Naive thymus-derived CD8-positive, alpha-beta T cell (primary cell): ENCODE data around the gene SAMHD1. TPM values are rescaled to one million over a fixed set of nuclear protein-coding genes. Genes with fewer than 3 reads are reported as not detected.
"Not testable (repeated sequence)": the region's sequence is repeated elsewhere in the genome, so short reads cannot be mapped to it uniquely, and the experiment has no call there.

ENCODE experiments used
- ATAC-seq, 2 donors: fragments of 150-1000 bp; cut with Tn5 transposase in 1 of 2; sonication (Bioruptor Pico), chemical (Tn5 transposase) in 1 of 2; 1 replicate in 1 of 2; 2 replicates in 1 of 2; pipeline ENCODE4 v1.10.0; 2021; ENCODE audit warnings: mild to moderate bottlenecking in 2 of 2, moderate library complexity in 2 of 2
- POLR2A ChIA-PET: fragments of 350-600 bp; sonication (Branson Sonifier 250); formaldehyde crosslinking; loops from one replicate; lab custom pipeline; 2021; ENCODE audit warnings: antibody characterized with exemption; lab: Charles Lee
- DNase-seq, 10 donors: peaks; one replicate each; pipeline versions ENCODE4 v3.0.0 to v3.0.0-alpha.2; 2020 to 2022
- H3K27ac Mint-ChIP-seq, 10 donors: one replicate each; pipeline ENCODE4 v1.8.0; 2020 to 2022; ENCODE audit warnings: mild to moderate bottlenecking in 10 of 10, mixed read lengths in 10 of 10, moderate library complexity in 4 of 10, inconsistent platforms in 1 of 10
- H3K27me3 Mint-ChIP-seq, 5 donors: one replicate each; pipeline ENCODE4 v1.8.0; 2021 to 2022; ENCODE audit warnings: mixed read lengths in 5 of 5
- H3K36me3 Mint-ChIP-seq, 3 donors: one replicate each; pipeline ENCODE4 v1.8.0; 2020 to 2022; ENCODE audit warnings: mixed read lengths in 3 of 3, mild to moderate bottlenecking in 2 of 3, inconsistent platforms in 1 of 3
- H3K4me1 Mint-ChIP-seq, 4 donors: one replicate each; pipeline ENCODE4 v1.8.0; 2021 to 2022; ENCODE audit warnings: mixed read lengths in 4 of 4
- H3K4me3 Mint-ChIP-seq, 10 donors: one replicate each; pipeline ENCODE4 v1.8.0; 2020 to 2022; ENCODE audit warnings: mild to moderate bottlenecking in 10 of 10, mixed read lengths in 10 of 10, moderate library complexity in 6 of 10, inconsistent platforms in 1 of 10
- H3K9me3 Mint-ChIP-seq, 9 donors: one replicate each; pipeline ENCODE4 v1.8.0; 2020 to 2022; ENCODE audit warnings: mixed read lengths in 9 of 9, mild to moderate bottlenecking in 3 of 9, inconsistent platforms in 1 of 9, moderate library complexity in 1 of 9
- polyA plus RNA-seq, 3 donors: library from polyadenylated mRNA; unstranded; fragments of 300-500 nt; fragmentation: Illumina TruSeq; gene quantifications; one replicate each; pipeline ENCODE4 v1.2.3, GENCODE V29; 2021
- total RNA-seq, 8 experiments: library from RNA in 2 of 8; stranded (reverse) in 2 of 8; gene quantifications; one replicate each; pipeline ENCODE4 v1.2.3 and lab custom pipeline; 2021 to 2026

SAMHD1 gene
- total and polyA plus RNA-seq, 5 experiments from 2014 or later = 204 to 247 (median 219) TPM

- Mint-ChIP-seq H3K4me1 (peaks cover 8 to 29% (median 18%) of the 10 kb centered on the region in 4 donors), H3K27ac (peak overlapping the region in 5 of 10 donors; percentile 68 to 87 (median 79)), H3K36me3 (peaks cover 8 to 92% (median 21%) of the 10 kb centered on the region in 3 donors), H3K4me3 (peak overlapping the region in 1 of 10 donors; percentile 8)
- not testable (repeated sequence) for DNase-seq, ATAC-seq, H3K9me3 Mint-ChIP-seq, H3K27me3 Mint-ChIP-seq
- POLR2A ChIA-PET = interaction anchor here (1.5 kb wide), 1 partner anchor 15 kb away, joined by 3 read pairs; no protein-coding TSS in a partner anchor
These were observed 45.4 kb downstream of the SAMHD1 start for GRCh38 chr20:36906086-36906485.

- Mint-ChIP-seq H3K27ac (peak overlapping the region in 6 of 10 donors; percentile 48 to 87 (median 78)), H3K4me1 (peaks cover 8 to 31% (median 18%) of the 10 kb centered on the region in 4 donors), H3K4me3 (peak overlapping the region in 1 of 10 donors; percentile 8), H3K36me3 (peaks cover 8 to 94% (median 22%) of the 10 kb centered on the region in 3 donors)
- not testable (repeated sequence) for DNase-seq, ATAC-seq, H3K27me3 Mint-ChIP-seq, H3K9me3 Mint-ChIP-seq
- POLR2A ChIA-PET = interaction anchor here (0.7 to 1.5 kb wide), 3 partner anchors 15 to 1638 kb away, joined by 3 to 5 read pairs (median 3); no protein-coding TSS in a partner anchor
These were observed 45.9 kb downstream of the SAMHD1 start for GRCh38 chr20:36905566-36905965.

- Mint-ChIP-seq H3K4me1 (peaks cover 8 to 31% (median 18%) of the 10 kb centered on the region in 4 donors), H3K27me3 (no peaks in the 10 kb centered on the region), H3K4me3 (peak overlapping the region in 9 of 10 donors; percentile 1 to 67 (median 46)), H3K27ac (peak overlapping the region; percentile 60 to 87 (median 83)), H3K36me3 (peaks cover 8 to 91% (median 17%) of the 10 kb centered on the region in 3 donors), H3K9me3 (no peaks in the 10 kb centered on the region)
- ATAC-seq = peak; percentile 27 to 72
- POLR2A ChIA-PET = interaction anchor here (0.9 kb wide), 1 partner anchor 131 kb away, joined by 3 read pairs; no protein-coding TSS in a partner anchor
- peak in 2 of 10 donors; percentile 27 to 37 for DNase-seq
These were observed 46.8 kb downstream of the SAMHD1 start for GRCh38 chr20:36904690-36905089.

GRCh38 chr20:36895036-36895435 is 56.5 kb downstream of the SAMHD1 start:
- Mint-ChIP-seq H3K9me3 (no peaks in the 10 kb centered on the region), H3K36me3 (peaks cover 17 to 95% (median 22%) of the 10 kb centered on the region in 3 donors), H3K4me3 (no peak overlapping the region), H3K4me1 (peaks cover 4 to 32% (median 14%) of the 10 kb centered on the region in 4 donors), H3K27me3 (no peaks in the 10 kb centered on the region), H3K27ac (peak overlapping the region; percentile 63 to 94 (median 86))
- DNase-seq (no peak), ATAC-seq (peak; percentile 40 to 53)
- POLR2A ChIA-PET = no interaction called here

GRCh38 chr20:36893801-36894200 is 57.7 kb downstream of the SAMHD1 start:
- Mint-ChIP-seq H3K27me3 (no peaks in the 10 kb centered on the region), H3K36me3 (peaks cover 17 to 93% (median 22%) of the 10 kb centered on the region in 3 donors), H3K27ac (peak overlapping the region in 7 of 10 donors; percentile 16 to 80 (median 76)), H3K4me1 (peaks cover 2 to 27% (median 13%) of the 10 kb centered on the region in 4 donors), H3K9me3 (no peaks in the 10 kb centered on the region), H3K4me3 (no peak overlapping the region)
- POLR2A ChIA-PET = interaction anchor here (0.5 to 0.8 kb wide), 2 partner anchors 30 to 1217 kb away, joined by 3 to 5 read pairs; no protein-coding TSS in a partner anchor
- no peak for ATAC-seq
- no peak for DNase-seq

- H3K27ac Mint-ChIP-seq = peak overlapping the region in 6 of 10 donors; percentile 46 to 80 (median 60)
These were observed 60.3 kb downstream of the SAMHD1 start for GRCh38 chr20:36891211-36891610.

GRCh38 chr20:36890586-36890985 is 60.9 kb downstream of the SAMHD1 start:
- H3K27ac Mint-ChIP-seq = peak overlapping the region in 5 of 10 donors; percentile 10 to 73 (median 46)
- POLR2A ChIA-PET = no interaction called here

More at GRCh38 chr20:36891211-36891610, 60.3 kb downstream of the SAMHD1 start:
- Mint-ChIP-seq H3K4me1 (peaks cover 7 to 34% (median 19%) of the 10 kb centered on the region in 4 donors), H3K36me3 (peaks cover 12 to 67% (median 14%) of the 10 kb centered on the region in 3 donors), H3K4me3 (no peak overlapping the region), H3K27me3 (no peaks in the 10 kb centered on the region), H3K9me3 (no peaks in the 10 kb centered on the region)
- POLR2A ChIA-PET = no interaction called here
- DNase-seq = no peak
- no peak for ATAC-seq

GRCh38 chr20:36888880-36889516 is 62.5 kb downstream of the SAMHD1 start:
- peak in 1 of 10 donors; percentile 26 for DNase-seq
- no peaks in the 10 kb centered on the region for H3K9me3 Mint-ChIP-seq
- H3K4me1 Mint-ChIP-seq = peaks cover 7 to 30% (median 17%) of the 10 kb centered on the region in 4 donors
- ATAC-seq = peak in 1 of 2 donors; percentile 8
- H3K27ac Mint-ChIP-seq = peak overlapping the region in 3 of 10 donors; percentile 10 to 88 (median 69)
- POLR2A ChIA-PET = interaction anchor here (0.8 to 0.9 kb wide), 2 partner anchors 32 to 156 kb away, joined by 4 to 6 read pairs; no protein-coding TSS in a partner anchor
- H3K4me3 Mint-ChIP-seq = no peak overlapping the region
- peaks cover 4 to 50% (median 8%) of the 10 kb centered on the region in 3 donors for H3K36me3 Mint-ChIP-seq
- H3K27me3 Mint-ChIP-seq = no peaks in the 10 kb centered on the region

More at GRCh38 chr20:36890586-36890985, 60.9 kb downstream of the SAMHD1 start:
- ATAC-seq = no peak
- Mint-ChIP-seq H3K4me3 (peak overlapping the region in 1 of 10 donors; percentile 20), H3K9me3 (no peaks in the 10 kb centered on the region), H3K36me3 (peaks cover 12 to 62% (median 12%) of the 10 kb centered on the region in 3 donors), H3K27me3 (no peaks in the 10 kb centered on the region), H3K4me1 (peaks cover 7 to 37% (median 19%) of the 10 kb centered on the region in 4 donors)
- no peak for DNase-seq

- H3K9me3 Mint-ChIP-seq = no peaks in the 10 kb centered on the region
- H3K27ac Mint-ChIP-seq = peak overlapping the region; percentile 53 to 91 (median 84)
- POLR2A ChIA-PET = interaction anchor here (0.5 to 0.6 kb wide), 2 partner anchors 51 to 59 kb away, joined by 3 to 4 read pairs; no protein-coding TSS in a partner anchor
- no peak for DNase-seq
- H3K36me3 Mint-ChIP-seq = peaks cover 4 to 39% (median 4%) of the 10 kb centered on the region in 3 donors
- H3K27me3 Mint-ChIP-seq = no peaks in the 10 kb centered on the region
- ATAC-seq = peak in 1 of 2 donors; percentile 8
- peak overlapping the region in 2 of 10 donors; percentile 16 to 20 for H3K4me3 Mint-ChIP-seq
- peaks cover 9 to 30% (median 17%) of the 10 kb centered on the region in 4 donors for H3K4me1 Mint-ChIP-seq
These were observed 63.8 kb downstream of the SAMHD1 start for GRCh38 chr20:36887752-36888090.

- Mint-ChIP-seq H3K27ac (peak overlapping the region; percentile 53 to 91 (median 88)), H3K36me3 (peaks cover 2 to 33% (median 4%) of the 10 kb centered on the region in 3 donors), H3K27me3 (no peaks in the 10 kb centered on the region), H3K4me3 (peak overlapping the region in 6 of 10 donors; percentile 18 to 73 (median 41)), H3K9me3 (no peaks in the 10 kb centered on the region), H3K4me1 (peaks cover 9 to 28% (median 17%) of the 10 kb centered on the region in 4 donors)
- peak; percentile 63 to 86 (median 77) for DNase-seq
- peak; percentile 85 to 87 for ATAC-seq
- POLR2A ChIA-PET = interaction anchor here (0.5 kb wide), 1 partner anchor 60 kb away, joined by 4 read pairs; no protein-coding TSS in a partner anchor
These were observed 64.4 kb downstream of the SAMHD1 start for GRCh38 chr20:36886859-36887751.

GRCh38 chr20:36885356-36885755 is 66.2 kb downstream of the SAMHD1 start:
- Mint-ChIP-seq H3K4me3 (no peak overlapping the region), H3K4me1 (peaks cover 9 to 22% (median 16%) of the 10 kb centered on the region in 4 donors), H3K27me3 (no peaks in the 10 kb centered on the region), H3K36me3 (peaks cover 0 to 15% (median 4%) of the 10 kb centered on the region in 3 donors), H3K9me3 (no peaks in the 10 kb centered on the region), H3K27ac (peak overlapping the region in 4 of 10 donors; percentile 19 to 62 (median 36))
- POLR2A ChIA-PET = interaction anchor here (0.7 kb wide), 1 partner anchor 237 kb away, joined by 4 read pairs; no protein-coding TSS in a partner anchor
- ATAC-seq (no peak), DNase-seq (no peak)
